HepG2 (cell line): Measurements from ENCODE around the gene AXIN2. TPM values are rescaled to one million over a fixed set of nuclear protein-coding genes. Genes with fewer than 3 reads are reported as not detected.
A peak's percentile ranks its signal among the peaks of the same experiment; 100 is the strongest.

Source experiments
- CEBPB ChIP-seq: IDR thresholded peaks from 2 replicates; pipeline ENCODE4 v1.6.1; 2011; ENCODE audit warnings: low read depth, low read length, improper control_type of control experiment, borderline replicate concordance
- HNRNPK ChIP-seq: fragments of 200-400 bp; formaldehyde crosslinking; IDR thresholded peaks from 2 replicates; pipeline ENCODE4 v1.6.1; 2018; ENCODE audit warnings: low read length, low read depth, moderate library complexity, mild to moderate bottlenecking; ENCODE audit not compliant: poor library complexity, severe bottlenecking
- ISL2 ChIP-seq: sonication (generic); formaldehyde crosslinking; IDR thresholded peaks from 2 replicates; pipeline ENCODE4 v1.5.0; 2020; ENCODE audit warnings: missing genetic modification reagents
- NFIC ChIP-seq: IDR thresholded peaks from 2 replicates; pipeline ENCODE4 v1.6.1; 2012; ENCODE audit warnings: mild to moderate bottlenecking, low read length, inconsistent platforms
- PCBP2 ChIP-seq: fragments of 200-400 bp; formaldehyde crosslinking; optimal IDR thresholded peaks from 2 replicates; pipeline ENCODE3; 2018; ENCODE audit warnings: low read length, low read depth; ENCODE audit not compliant: poor library complexity, severe bottlenecking
- POLR2AphosphoS5 ChIP-seq: IDR thresholded peaks from 2 replicates; pipeline ENCODE4 v1.6.1; 2012; ENCODE audit warnings: low read depth, low read length
- ZBTB34 ChIP-seq: sonication (generic); formaldehyde crosslinking; IDR thresholded peaks from 2 replicates; pipeline ENCODE4 v1.8.0; 2022; ENCODE audit warnings: mild to moderate bottlenecking, missing genetic modification reagents
- ZNF160 ChIP-seq: sonication (generic); formaldehyde crosslinking; IDR thresholded peaks from 2 replicates; pipeline ENCODE4 v1.8.0; 2022; ENCODE audit warnings: mild to moderate bottlenecking, inconsistent platforms, missing genetic modification reagents
- ZNF343 ChIP-seq: sonication (generic); formaldehyde crosslinking; IDR thresholded peaks from 2 replicates; pipeline ENCODE4 v1.4.0; 2020; ENCODE audit warnings: mild to moderate bottlenecking, missing genetic modification reagents
- ZNF772 ChIP-seq: sonication (generic); formaldehyde crosslinking; IDR thresholded peaks from 2 replicates; pipeline ENCODE4 v1.5.0; 2020; ENCODE audit warnings: mild to moderate bottlenecking, missing genetic modification reagents
- polyA plus RNA-seq, 8 experiments: library from polyadenylated mRNA; depleted of rRNA in 3 of 8; stranded (reverse) in 7 of 8; unstranded in 1 of 8; fragments of >200 nt; fragmentation: Illumina TruSeq in 4 of 8; extraction: Trizol in 4 of 8; gene quantifications; 2 replicates each; pipeline versions ENCODE4 v1.2.1 to v1.2.3, GENCODE V29; 2011 to 2016; ENCODE audit warnings: low read depth in 4 of 8, missing spikeins in 1 of 8, mixed read lengths in 1 of 8; ENCODE audit not compliant: insufficient read depth in 1 of 8
- total RNA-seq, 5 experiments: library from RNA; depleted of rRNA; stranded (reverse); fragments of >200 nt; fragmentation: Illumina TruSeq; extraction: Trizol; gene quantifications; 2 replicates each; pipeline ENCODE4 v1.2.3, GENCODE V29; 2016; ENCODE audit warnings: low read depth in 1 of 5
- TF ChIP-seq, protein P1 (sequence below): sonication (generic); formaldehyde crosslinking; IDR thresholded peaks from 2 replicates; pipeline ENCODE4 v1.4.0; 2020; ENCODE audit warnings: missing genetic modification reagents, borderline replicate concordance
- TF ChIP-seq, protein P2 (sequence below): IDR thresholded peaks from 2 replicates; pipeline ENCODE4 v1.6.1; 2016; ENCODE audit warnings: mild to moderate bottlenecking
- TF ChIP-seq, protein P3 (sequence below): sonication (generic); formaldehyde crosslinking; IDR thresholded peaks from 2 replicates; pipeline ENCODE4 v1.4.0; 2020; ENCODE audit warnings: missing genetic modification reagents, mild to moderate bottlenecking, borderline replicate concordance

The AXIN2 gene
- total and polyA plus RNA-seq, 2 of the 13 experiments (the other 11 are each of a cell fraction or from before 2014, with no cell fraction given), result 58.6 to 63.4 TPM

GRCh38 chr17:65561452-65562205 is at the start of gene AXIN2 (continued):
- TF ChIP-seq, protein P1, sequence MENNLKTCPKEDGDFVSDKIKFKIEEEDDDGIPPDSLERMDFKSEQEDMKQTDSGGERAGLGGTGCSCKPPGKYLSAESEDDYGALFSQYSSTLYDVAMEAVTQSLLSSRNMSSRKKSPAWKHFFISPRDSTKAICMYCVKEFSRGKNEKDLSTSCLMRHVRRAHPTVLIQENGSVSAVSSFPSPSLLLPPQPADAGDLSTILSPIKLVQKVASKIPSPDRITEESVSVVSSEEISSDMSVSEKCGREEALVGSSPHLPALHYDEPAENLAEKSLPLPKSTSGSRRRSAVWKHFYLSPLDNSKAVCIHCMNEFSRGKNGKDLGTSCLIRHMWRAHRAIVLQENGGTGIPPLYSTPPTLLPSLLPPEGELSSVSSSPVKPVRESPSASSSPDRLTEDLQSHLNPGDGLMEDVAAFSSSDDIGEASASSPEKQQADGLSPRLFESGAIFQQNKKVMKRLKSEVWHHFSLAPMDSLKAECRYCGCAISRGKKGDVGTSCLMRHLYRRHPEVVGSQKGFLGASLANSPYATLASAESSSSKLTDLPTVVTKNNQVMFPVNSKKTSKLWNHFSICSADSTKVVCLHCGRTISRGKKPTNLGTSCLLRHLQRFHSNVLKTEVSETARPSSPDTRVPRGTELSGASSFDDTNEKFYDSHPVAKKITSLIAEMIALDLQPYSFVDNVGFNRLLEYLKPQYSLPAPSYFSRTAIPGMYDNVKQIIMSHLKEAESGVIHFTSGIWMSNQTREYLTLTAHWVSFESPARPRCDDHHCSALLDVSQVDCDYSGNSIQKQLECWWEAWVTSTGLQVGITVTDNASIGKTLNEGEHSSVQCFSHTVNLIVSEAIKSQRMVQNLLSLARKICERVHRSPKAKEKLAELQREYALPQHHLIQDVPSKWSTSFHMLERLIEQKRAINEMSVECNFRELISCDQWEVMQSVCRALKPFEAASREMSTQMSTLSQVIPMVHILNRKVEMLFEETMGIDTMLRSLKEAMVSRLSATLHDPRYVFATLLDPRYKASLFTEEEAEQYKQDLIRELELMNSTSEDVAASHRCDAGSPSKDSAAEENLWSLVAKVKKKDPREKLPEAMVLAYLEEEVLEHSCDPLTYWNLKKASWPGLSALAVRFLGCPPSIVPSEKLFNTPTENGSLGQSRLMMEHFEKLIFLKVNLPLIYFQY (CRISPR knock-in tag), result peak; percentile 80
- TF ChIP-seq ZNF160, result peak; percentile 27; the same call in 1 of the 2 replicates
- TF ChIP-seq NFIC, result peak; percentile 42; the same call in 1 of the 2 replicates
- peak; percentile 93; the same call in 1 of the 2 replicates for TF ChIP-seq ZNF772 (CRISPR knock-in tag)
- TF ChIP-seq HNRNPK, result no peak
- peak; percentile 92 for TF ChIP-seq ZNF343 (CRISPR knock-in tag)
- TF ChIP-seq PCBP2, result no peak
- TF ChIP-seq, protein P2, sequence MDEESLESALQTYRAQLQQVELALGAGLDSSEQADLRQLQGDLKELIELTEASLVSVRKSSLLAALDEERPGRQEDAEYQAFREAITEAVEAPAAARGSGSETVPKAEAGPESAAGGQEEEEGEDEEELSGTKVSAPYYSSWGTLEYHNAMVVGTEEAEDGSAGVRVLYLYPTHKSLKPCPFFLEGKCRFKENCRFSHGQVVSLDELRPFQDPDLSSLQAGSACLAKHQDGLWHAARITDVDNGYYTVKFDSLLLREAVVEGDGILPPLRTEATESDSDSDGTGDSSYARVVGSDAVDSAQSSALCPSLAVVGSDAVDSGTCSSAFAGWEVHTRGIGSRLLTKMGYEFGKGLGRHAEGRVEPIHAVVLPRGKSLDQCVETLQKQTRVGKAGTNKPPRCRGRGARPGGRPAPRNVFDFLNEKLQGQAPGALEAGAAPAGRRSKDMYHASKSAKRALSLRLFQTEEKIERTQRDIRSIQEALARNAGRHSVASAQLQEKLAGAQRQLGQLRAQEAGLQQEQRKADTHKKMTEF (CRISPR knock-in tag), result peak; percentile 57
- peak; percentile 65 for TF ChIP-seq ISL2 (CRISPR knock-in tag)
- peak; percentile 62; the same call in 1 of the 2 replicates for TF ChIP-seq ZBTB34 (CRISPR knock-in tag)
- TF ChIP-seq POLR2AphosphoS5, result no peak
- TF ChIP-seq, protein P3, sequence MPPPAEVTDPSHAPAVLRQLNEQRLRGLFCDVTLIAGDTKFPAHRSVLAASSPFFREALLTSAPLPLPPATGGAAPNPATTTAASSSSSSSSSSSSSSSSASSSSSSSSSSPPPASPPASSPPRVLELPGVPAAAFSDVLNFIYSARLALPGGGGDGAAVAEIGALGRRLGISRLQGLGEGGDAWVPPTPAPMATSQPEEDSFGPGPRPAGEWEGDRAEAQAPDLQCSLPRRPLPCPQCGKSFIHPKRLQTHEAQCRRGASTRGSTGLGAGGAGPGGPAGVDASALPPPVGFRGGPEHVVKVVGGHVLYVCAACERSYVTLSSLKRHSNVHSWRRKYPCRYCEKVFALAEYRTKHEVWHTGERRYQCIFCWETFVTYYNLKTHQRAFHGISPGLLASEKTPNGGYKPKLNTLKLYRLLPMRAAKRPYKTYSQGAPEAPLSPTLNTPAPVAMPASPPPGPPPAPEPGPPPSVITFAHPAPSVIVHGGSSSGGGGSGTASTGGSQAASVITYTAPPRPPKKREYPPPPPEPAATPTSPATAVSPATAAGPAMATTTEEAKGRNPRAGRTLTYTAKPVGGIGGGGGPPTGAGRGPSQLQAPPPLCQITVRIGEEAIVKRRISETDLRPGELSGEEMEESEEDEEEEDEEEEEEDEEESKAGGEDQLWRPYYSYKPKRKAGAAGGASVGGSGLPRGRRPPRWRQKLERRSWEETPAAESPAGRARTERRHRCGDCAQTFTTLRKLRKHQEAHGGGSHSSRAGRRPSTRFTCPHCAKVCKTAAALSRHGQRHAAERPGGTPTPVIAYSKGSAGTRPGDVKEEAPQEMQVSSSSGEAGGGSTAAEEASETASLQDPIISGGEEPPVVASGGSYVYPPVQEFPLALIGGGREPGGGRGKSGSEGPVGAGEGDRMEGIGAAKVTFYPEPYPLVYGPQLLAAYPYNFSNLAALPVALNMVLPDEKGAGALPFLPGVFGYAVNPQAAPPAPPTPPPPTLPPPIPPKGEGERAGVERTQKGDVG (CRISPR knock-in tag), result peak; percentile 92; the same call in 1 of the 2 replicates
- TF ChIP-seq CEBPB, result no peak
